ENCODE data around the gene NKX1-1. TPM values are rescaled to one million over a fixed set of nuclear protein-coding genes. Genes with fewer than 3 reads are reported as not detected.
"Not testable (repeated sequence)": the region's sequence is repeated elsewhere in the genome, so short reads cannot be mapped to it uniquely, and the experiment has no call there.

The NKX1-1 gene
- total RNA-seq, 1 donor from 2014 or later: not detected

GRCh38 chr4:1375051-1375721 lies 31.1 kb downstream of the NKX1-1 start:
- no peak for TF ChIP-seq CTCF (IDR thresholded peaks at IDR 0.05; ENCODE audit: unreplicated experiment)
- no peak for DNase-seq (ENCODE audit: low spot score in 2 of 2, unreplicated experiment in 2 of 2)
- Mint-ChIP-seq H3K9me3 (peaks cover 6% of the 10 kb centered on the region), H3K27ac (no peak overlapping the region), H3K4me3 (no peak overlapping the region), H3K36me3 (peaks cover 29% of the 10 kb centered on the region), H3K27me3 (ENCODE audit: low read depth) (no peaks in the 10 kb centered on the region), H3K4me1 (no peaks in the 10 kb centered on the region)

- Mint-ChIP-seq H3K4me1 (no peaks in the 10 kb centered on the region), H3K27me3 (ENCODE audit: low read depth) (no peaks in the 10 kb centered on the region), H3K9me3 (peaks cover 6% of the 10 kb centered on the region), H3K36me3 (peaks cover 29% of the 10 kb centered on the region), H3K27ac (no peak overlapping the region), H3K4me3 (no peak overlapping the region)
- no peak for TF ChIP-seq CTCF (IDR thresholded peaks at IDR 0.05; ENCODE audit: unreplicated experiment)
- no peak for DNase-seq (ENCODE audit: low spot score in 2 of 2, unreplicated experiment in 2 of 2)
Observed at GRCh38 chr4:1374706-1375045, 31.6 kb downstream of the NKX1-1 start.

- Mint-ChIP-seq H3K9me3 (peaks cover 6% of the 10 kb centered on the region), H3K27ac (no peak overlapping the region), H3K4me3 (no peak overlapping the region), H3K27me3 (ENCODE audit: low read depth) (no peaks in the 10 kb centered on the region), H3K4me1 (peaks cover 3% of the 10 kb centered on the region), H3K36me3 (peaks cover 29% of the 10 kb centered on the region)
- no peak for TF ChIP-seq CTCF (IDR thresholded peaks at IDR 0.05; ENCODE audit: unreplicated experiment)
- no peak for DNase-seq (ENCODE audit: low spot score in 2 of 2, unreplicated experiment in 2 of 2)
Observed at GRCh38 chr4:1373892-1374705, 32.1 kb downstream of the NKX1-1 start.

- H3K27ac Mint-ChIP-seq; H3K4me3 Mint-ChIP-seq; H3K4me1 Mint-ChIP-seq; DNase-seq (ENCODE audit: low spot score in 2 of 2, unreplicated experiment in 2 of 2); H3K27me3 Mint-ChIP-seq (ENCODE audit: low read depth); H3K9me3 Mint-ChIP-seq: not testable (repeated sequence)
- peaks cover 29% of the 10 kb centered on the region for H3K36me3 Mint-ChIP-seq
Observed at GRCh38 chr4:1372576-1372975, 33.7 kb downstream of the NKX1-1 start.

- no peak overlapping the region for H3K27ac Mint-ChIP-seq
- H3K4me1 Mint-ChIP-seq: peaks cover 3% of the 10 kb centered on the region
- peaks cover 6% of the 10 kb centered on the region for H3K9me3 Mint-ChIP-seq
- H3K4me3 Mint-ChIP-seq: no peak overlapping the region
- TF ChIP-seq CTCF (IDR thresholded peaks at IDR 0.05; ENCODE audit: unreplicated experiment): no peak
- H3K27me3 Mint-ChIP-seq (ENCODE audit: low read depth): no peaks in the 10 kb centered on the region
- peaks cover 29% of the 10 kb centered on the region for H3K36me3 Mint-ChIP-seq
- no peak for DNase-seq (ENCODE audit: low spot score in 2 of 2, unreplicated experiment in 2 of 2)
Observed at GRCh38 chr4:1371176-1372165, 34.8 kb downstream of the NKX1-1 start.

Data from mesothelial cell of epicardium (in vitro differentiated cells).